ENCODE results near the gene CACNA2D2. TPM values are rescaled to one million over a fixed set of nuclear protein-coding genes. Genes with fewer than 3 reads are reported as not detected.

CACNA2D2 gene
- total RNA-seq, 1 donor from 2014 or later, result not detected

DNA sequence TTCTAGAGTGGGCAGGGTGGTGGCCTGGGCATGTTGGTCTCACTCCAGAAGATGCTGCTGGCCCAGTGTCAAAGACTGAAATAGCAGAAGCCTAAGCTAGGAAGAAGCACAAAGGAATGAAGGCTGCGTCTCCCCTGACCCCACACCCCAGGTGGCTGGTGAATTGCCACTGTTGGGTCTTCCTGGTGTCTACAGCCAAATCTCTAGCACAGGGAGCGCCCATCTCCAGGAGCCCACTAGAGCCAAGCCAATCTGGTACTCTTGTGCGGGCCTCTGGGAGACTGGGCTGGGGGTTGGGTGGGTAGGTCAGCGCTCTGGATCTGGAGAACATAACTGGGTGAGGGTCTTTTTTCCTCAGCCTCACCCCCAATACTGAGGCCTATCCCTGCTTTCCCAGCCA lies 176.3 kb downstream of the CACNA2D2 start:
- Histone ChIP-seq H3K36me3 (ENCODE audit: control insufficient read depth, insufficient read depth, low read length) (peaks cover 26% of the 10 kb centered on the region), H3K4me3 (ENCODE audit: low read depth, low read length) (peak overlapping the region; percentile 95), H3K27me3 (ENCODE audit: control insufficient read depth, insufficient read depth, low read length) (no peaks in the 10 kb centered on the region)
- FAIRE-seq (no peak), DNase-seq (ENCODE audit: low read depth) (no peak)
- TF ChIP-seq, protein P1, sequence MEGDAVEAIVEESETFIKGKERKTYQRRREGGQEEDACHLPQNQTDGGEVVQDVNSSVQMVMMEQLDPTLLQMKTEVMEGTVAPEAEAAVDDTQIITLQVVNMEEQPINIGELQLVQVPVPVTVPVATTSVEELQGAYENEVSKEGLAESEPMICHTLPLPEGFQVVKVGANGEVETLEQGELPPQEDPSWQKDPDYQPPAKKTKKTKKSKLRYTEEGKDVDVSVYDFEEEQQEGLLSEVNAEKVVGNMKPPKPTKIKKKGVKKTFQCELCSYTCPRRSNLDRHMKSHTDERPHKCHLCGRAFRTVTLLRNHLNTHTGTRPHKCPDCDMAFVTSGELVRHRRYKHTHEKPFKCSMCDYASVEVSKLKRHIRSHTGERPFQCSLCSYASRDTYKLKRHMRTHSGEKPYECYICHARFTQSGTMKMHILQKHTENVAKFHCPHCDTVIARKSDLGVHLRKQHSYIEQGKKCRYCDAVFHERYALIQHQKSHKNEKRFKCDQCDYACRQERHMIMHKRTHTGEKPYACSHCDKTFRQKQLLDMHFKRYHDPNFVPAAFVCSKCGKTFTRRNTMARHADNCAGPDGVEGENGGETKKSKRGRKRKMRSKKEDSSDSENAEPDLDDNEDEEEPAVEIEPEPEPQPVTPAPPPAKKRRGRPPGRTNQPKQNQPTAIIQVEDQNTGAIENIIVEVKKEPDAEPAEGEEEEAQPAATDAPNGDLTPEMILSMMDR (IDR thresholded peaks at IDR 0.05; ENCODE audit: insufficient read depth, low read length, severe bottlenecking), result no peak

DNA sequence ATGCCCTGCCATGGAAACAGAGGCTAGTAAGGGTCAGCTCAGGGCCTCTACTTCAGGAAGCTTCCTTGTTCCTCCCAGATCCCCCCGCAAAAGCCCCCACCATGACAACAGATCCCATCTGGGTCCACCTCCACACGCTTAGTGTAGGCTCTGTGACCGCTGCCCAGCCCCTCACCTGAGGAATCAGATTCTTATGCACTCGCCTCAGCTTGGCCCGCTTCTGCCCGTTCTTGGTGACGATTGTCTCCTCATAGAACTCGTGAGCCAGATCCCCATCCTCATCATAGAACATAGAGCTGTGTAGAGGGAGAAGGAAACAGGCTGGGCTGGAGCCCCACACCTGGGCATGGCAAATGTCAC lies 177.3 kb downstream of the CACNA2D2 start:
- no peak for FAIRE-seq
- peaks cover 20% of the 10 kb centered on the region for H3K36me3 ChIP-seq (ENCODE audit: control insufficient read depth, insufficient read depth, low read length)
- TF ChIP-seq, protein P1 (IDR thresholded peaks at IDR 0.05; ENCODE audit: insufficient read depth, low read length, severe bottlenecking), result no peak

DNA sequence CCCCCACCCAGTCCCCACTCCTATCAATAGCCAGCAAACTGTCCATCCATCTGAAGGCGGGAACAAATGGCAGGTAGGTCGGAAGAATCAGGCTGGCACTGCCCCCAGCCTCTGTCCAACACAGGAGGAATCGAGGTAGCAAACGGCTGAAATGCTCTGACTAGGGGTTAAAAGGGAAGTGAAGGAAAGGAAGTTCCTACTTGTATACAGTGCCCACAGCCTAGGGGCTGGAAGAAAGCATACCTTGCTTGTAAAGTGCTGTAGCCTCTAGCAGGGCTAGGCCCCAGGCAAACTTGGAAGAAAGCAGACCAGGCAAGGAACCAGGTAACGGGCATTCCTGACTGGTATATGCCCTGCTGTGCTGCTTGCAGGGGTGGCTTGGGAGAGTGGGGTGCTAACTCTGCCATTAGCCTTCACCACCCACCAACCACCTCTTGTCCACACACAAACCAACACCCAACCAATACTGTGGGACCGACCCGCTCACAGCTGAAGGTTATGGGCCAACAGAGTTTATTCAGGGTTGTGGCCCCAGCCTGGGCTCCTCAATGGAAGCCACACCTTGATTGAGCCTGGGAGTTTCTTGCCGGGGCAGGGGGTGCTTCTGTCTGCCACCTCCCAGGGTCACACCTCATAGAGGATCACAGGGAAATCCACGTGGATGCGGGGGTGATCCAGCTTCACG lies 177.8 kb downstream of the CACNA2D2 start:
- no peak for DNase-seq (ENCODE audit: low read depth)
- TF ChIP-seq, protein P1 (IDR thresholded peaks at IDR 0.05; ENCODE audit: insufficient read depth, low read length, severe bottlenecking), result no peak
- no peak overlapping the region for H3K4me3 ChIP-seq (ENCODE audit: low read depth, low read length)
- FAIRE-seq, result no peak
- no peaks in the 10 kb centered on the region for H3K27me3 ChIP-seq (ENCODE audit: control insufficient read depth, insufficient read depth, low read length)
- H3K36me3 ChIP-seq (ENCODE audit: control insufficient read depth, insufficient read depth, low read length), result peaks cover 15% of the 10 kb centered on the region

More for the DNA sequence above, 177.3 kb downstream of the CACNA2D2 start:
- Histone ChIP-seq H3K27me3 (ENCODE audit: control insufficient read depth, insufficient read depth, low read length) (no peaks in the 10 kb centered on the region), H3K4me3 (ENCODE audit: low read depth, low read length) (no peak overlapping the region)
- no peak for DNase-seq (ENCODE audit: low read depth)

DNA sequence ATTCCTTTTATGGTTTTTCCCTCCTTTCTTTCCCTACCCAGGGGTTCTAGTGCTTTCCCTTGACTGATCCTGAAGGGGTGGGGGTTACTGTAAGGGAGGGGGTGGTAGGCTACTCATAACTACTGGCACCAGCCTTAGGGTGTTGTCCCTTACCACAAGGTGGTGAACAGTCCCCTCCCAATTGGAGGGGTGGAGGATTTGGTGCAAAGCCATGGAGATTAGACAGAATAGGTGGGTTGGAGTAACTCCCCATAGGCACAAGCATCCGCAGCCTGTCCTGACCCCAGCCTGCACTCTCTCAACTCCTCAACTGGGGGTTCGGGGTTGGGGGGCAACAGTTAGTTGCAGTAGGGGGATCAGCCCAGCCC lies 178.3 kb downstream of the CACNA2D2 start:
- H3K27me3 ChIP-seq (ENCODE audit: control insufficient read depth, insufficient read depth, low read length), result no peaks in the 10 kb centered on the region
- H3K36me3 ChIP-seq (ENCODE audit: control insufficient read depth, insufficient read depth, low read length), result peaks cover 10% of the 10 kb centered on the region
- FAIRE-seq (no peak), DNase-seq (ENCODE audit: low read depth) (no peak)
- TF ChIP-seq, protein P1 (IDR thresholded peaks at IDR 0.05; ENCODE audit: insufficient read depth, low read length, severe bottlenecking), result no peak
- no peak overlapping the region for H3K4me3 ChIP-seq (ENCODE audit: low read depth, low read length)

- DNase-seq (ENCODE audit: low read depth), result peak; percentile 49
- no peak for FAIRE-seq
- Histone ChIP-seq H3K36me3 (ENCODE audit: control insufficient read depth, insufficient read depth, low read length) (peaks cover 12% of the 10 kb centered on the region), H3K27me3 (ENCODE audit: control insufficient read depth, insufficient read depth, low read length) (no peaks in the 10 kb centered on the region), H3K4me3 (ENCODE audit: low read depth, low read length) (no peak overlapping the region)
- TF ChIP-seq, protein P1 (IDR thresholded peaks at IDR 0.05; ENCODE audit: insufficient read depth, low read length, severe bottlenecking), result peak; percentile 87
Observed at GRCh38 chr3:50324351-50325112, 178.9 kb downstream of the CACNA2D2 start.
